G401 (cell line): ENCODE measurements around the gene QSER1. TPM values are rescaled to one million over a fixed set of nuclear protein-coding genes. Genes with fewer than 3 reads are reported as not detected.
A peak's percentile ranks its signal among the peaks of the same experiment; 100 is the strongest.
"Not testable (repeated sequence)": the region's sequence is repeated elsewhere in the genome, so short reads cannot be mapped to it uniquely, and the experiment has no call there.

Experiments used
- DNase-seq: peaks from one replicate; pipeline ENCODE4 v3.0.0-alpha.2; 2015; ENCODE audit warnings: low spot score
- in situ Hi-C: cut with HindIII; loops from 2 replicates; pipeline ENCODE4 v1.10.0; 2016; ENCODE audit warnings: low sequenced_read_pairs, mixed read lengths
- total RNA-seq: library from RNA; depleted of rRNA; stranded (reverse); fragments of >200 nt; shearing (Covaris generic); gene quantifications from 2 replicates; pipeline ENCODE4 v1.2.3, GENCODE V29; 2014; rRNA removed

QSER1 gene
- 10.6 and 16.6 TPM in 2 replicates for total RNA-seq

GRCh38 chr11:32892355-32893092 lies at the start of gene QSER1:
TSS of gene QSER1 (plus strand) at chr11:32892811. CDS start at chr11:32893126, 315 bp downstream.
- DNase-seq, result peak; percentile 64
- in situ Hi-C loops, result no loop called here

- no peak for DNase-seq
- in situ Hi-C loops, result no loop called here
Observed at GRCh38 chr11:32843544-32843943, 49.1 kb upstream of the QSER1 start.

GRCh38 chr11:32847511-32847910 lies 45.1 kb upstream of the QSER1 start:
- DNase-seq, result no peak
- in situ Hi-C loops, result no loop called here

GRCh38 chr11:32849761-32850160 lies 42.9 kb upstream of the QSER1 start:
- no peak for DNase-seq
- in situ Hi-C loops, result no loop called here

- DNase-seq, result no peak
- in situ Hi-C loops, result no loop called here
Observed at GRCh38 chr11:32851251-32851650, 41.4 kb upstream of the QSER1 start.

- in situ Hi-C loops, result no loop called here
- no peak for DNase-seq
Observed at GRCh38 chr11:32852207-32852606, 40.4 kb upstream of the QSER1 start.

- no peak for DNase-seq
- in situ Hi-C loops, result no loop called here
Observed at GRCh38 chr11:32855601-32856000, 37.0 kb upstream of the QSER1 start.

- DNase-seq, result no peak
- in situ Hi-C loops, result no loop called here
Observed at GRCh38 chr11:32858731-32859130, 33.9 kb upstream of the QSER1 start.

GRCh38 chr11:32861850-32862577 lies 30.6 kb upstream of the QSER1 start:
- in situ Hi-C loops, result no loop called here

GRCh38 chr11:32864555-32864954 lies 28.1 kb upstream of the QSER1 start:
- in situ Hi-C loops, result no loop called here
- no peak for DNase-seq

More at GRCh38 chr11:32861850-32862577, 30.6 kb upstream of the QSER1 start:
- DNase-seq, result no peak

- in situ Hi-C loops, DNase-seq: not testable (repeated sequence)
Observed at GRCh38 chr11:32868752-32869151, 23.9 kb upstream of the QSER1 start.

GRCh38 chr11:32870676-32871075 lies 21.9 kb upstream of the QSER1 start:
- in situ Hi-C loops, result no loop called here
- DNase-seq, result peak; percentile 14

GRCh38 chr11:32874132-32874531 lies 18.5 kb upstream of the QSER1 start:
- no peak for DNase-seq
- in situ Hi-C loops, result no loop called here

- in situ Hi-C loops, result no loop called here
- no peak for DNase-seq
Observed at GRCh38 chr11:32881286-32881685, 11.3 kb upstream of the QSER1 start.

GRCh38 chr11:32883421-32883820 lies 9.2 kb upstream of the QSER1 start:
- in situ Hi-C loops, result no loop called here
- no peak for DNase-seq

GRCh38 chr11:32884023-32884422 lies 8.6 kb upstream of the QSER1 start:
- in situ Hi-C loops, result no loop called here

GRCh38 chr11:32884770-32885384 lies 7.7 kb upstream of the QSER1 start:
- in situ Hi-C loops, result no loop called here
- peak; percentile 20 for DNase-seq

More at GRCh38 chr11:32884023-32884422, 8.6 kb upstream of the QSER1 start:
- DNase-seq, result no peak

- in situ Hi-C loops, result no loop called here
- no peak for DNase-seq
Observed at GRCh38 chr11:32885556-32885955, 7.1 kb upstream of the QSER1 start.

- no peak for DNase-seq
- in situ Hi-C loops, result no loop called here
Observed at GRCh38 chr11:32886180-32886579, 6.4 kb upstream of the QSER1 start.
